HG02571 (cell line): ENCODE measurements around the gene TMOD2.

Experiments used
- ATAC-seq: cut with Tn5 transposase; IDR thresholded peaks from one replicate; pipeline ENCODE4 v1.9.1; 2021; ENCODE audit warnings: mild to moderate bottlenecking, moderate library complexity; ENCODE audit not compliant: unreplicated experiment

Gene TMOD2

DNA sequence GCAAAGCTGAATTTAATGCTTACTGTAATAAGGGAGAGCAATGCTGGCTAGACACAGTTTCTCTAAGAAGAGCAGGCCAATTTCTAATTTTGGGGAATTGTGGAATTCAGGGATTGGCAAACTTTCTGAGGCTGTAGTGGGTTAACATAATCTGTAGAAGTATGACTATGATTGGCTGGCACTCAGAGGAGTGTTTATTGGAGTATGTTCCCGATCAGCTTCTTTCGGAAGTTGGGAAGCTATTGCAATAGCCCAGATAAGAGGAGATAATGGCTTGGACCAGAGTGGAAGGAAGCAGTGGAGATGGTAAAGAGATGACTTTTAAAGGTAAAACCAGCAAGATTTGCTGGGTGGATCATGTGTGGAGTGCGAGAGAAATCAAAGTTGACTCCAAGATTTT lies 97.4 kb downstream of the TMOD2 start:
- no peak for ATAC-seq

DNA sequence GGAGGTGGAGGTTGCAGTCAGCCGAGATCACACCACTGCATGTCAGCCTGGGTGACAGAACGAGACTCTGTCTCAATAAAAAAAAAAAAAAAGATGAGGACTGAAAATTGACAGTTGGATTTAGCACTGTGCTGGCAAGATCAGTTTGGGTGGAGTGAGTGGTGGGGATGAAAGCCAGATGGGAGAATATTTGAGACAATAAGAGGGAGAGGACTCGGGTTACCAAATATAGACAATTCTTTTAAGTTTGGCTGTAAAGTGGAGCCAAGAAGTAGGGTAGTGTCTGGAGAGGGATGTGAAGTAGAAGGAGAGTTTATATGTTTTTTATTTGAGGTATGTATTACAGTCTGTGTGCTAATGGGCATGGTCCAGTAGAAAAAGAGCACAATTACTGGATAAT lies 98.5 kb downstream of the TMOD2 start:
- ATAC-seq, result no peak

DNA sequence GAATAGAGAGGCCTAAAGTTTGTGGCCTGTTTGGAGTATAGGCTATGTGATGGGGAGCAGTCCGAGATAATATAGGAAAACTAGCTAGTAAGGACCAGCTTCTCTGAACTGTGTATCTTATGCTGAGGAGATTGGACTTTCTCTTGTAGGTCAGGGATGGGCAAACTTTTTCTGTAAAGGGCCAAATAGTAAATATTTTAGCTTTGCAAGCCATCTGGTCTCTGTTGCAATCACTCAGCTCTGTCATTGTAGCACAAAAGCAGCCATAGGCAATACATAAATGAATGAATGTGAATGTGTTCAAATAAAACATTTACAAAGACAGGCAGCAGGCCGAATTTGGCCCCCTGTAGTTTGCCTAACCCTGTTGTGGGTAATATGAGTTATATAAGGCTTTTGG lies 102.6 kb downstream of the TMOD2 start:
- no peak for ATAC-seq

DNA sequence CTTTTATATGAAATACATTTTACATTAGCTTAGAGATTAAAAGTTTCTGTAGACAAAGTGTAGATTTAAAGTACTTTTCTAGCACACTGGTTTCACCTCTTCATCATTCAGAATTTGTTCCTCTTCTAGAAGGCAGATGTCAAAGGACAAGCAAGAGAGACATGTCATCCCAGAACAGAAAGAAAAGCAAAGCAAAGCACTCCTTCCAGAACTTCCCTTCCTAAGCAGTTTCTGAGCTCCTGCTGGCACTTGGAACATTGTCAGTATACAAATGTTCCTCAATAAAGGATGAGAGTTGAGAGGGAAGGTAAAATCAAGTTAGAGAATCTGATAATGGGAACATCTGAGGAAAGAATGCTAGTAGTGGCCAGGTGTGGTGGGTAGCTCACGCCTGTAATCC lies 104.2 kb downstream of the TMOD2 start:
- no peak for ATAC-seq

DNA sequence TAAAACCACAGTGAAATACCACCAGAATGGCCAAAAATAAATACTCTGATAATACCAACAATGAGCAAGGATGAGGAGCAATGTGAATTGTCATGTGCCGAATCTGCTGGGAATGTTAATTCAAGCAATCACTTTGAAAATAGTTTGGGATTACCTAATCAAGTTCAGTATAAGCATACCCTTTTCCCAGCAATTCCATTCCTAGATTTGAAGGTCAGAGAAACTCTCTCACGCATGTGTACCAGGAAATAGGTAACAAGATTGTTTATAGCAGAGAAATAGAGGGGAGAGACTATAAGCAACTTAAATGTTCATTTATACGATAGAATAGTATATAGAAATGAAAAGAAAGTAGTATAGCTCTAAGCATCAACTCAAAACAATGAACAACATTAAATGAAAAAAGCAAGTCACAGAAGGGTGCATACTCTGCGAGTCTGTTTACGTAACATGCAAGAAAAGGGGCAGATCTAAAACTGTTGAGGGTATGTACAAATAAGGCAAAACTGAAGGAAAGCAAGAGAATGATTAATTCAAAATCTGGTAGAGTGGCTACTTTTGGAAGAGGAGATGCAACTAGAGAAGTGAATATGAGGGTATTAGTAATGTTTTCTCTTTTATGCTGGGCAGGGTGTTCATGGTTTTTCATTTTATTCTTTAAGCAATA lies 105.5 kb downstream of the TMOD2 start:
- no peak for ATAC-seq

DNA sequence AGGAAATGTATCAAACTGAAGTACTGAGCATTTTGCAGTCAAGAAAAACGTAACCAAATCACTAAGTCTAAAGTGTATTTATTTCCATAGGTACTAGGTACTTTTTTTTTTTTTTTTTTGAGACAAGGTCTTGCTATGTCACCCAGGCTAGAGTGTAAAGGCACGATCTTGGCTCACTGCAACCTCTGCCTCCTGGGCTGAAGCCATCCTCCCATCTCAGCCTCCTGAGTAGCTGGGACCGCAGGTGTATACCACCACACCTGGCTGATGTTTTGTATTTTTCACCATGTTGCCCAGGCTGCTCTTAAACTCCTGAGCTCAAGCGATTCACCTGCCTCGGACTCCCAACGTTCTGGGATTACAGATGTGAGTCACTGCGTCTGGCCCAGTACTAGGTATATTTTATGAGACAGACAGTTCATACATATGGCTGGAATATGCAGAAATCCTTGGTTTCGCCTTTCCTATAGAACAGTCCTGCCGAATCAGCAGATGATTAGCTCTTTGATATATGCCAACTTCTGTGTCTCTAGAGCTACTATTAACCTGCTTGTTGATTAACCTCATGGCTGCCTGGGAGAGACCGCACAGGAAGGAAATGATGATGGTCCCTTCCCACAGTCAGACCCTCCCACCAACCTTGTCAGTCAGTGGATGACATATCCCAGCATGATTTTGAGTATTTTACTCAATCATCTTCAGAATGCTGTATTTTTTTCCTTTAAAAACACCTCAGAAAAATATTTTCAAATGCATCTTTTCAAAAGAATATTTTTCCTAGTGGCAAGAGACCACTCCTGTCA lies 110.4 kb downstream of the TMOD2 start:
- ATAC-seq, result no peak

DNA sequence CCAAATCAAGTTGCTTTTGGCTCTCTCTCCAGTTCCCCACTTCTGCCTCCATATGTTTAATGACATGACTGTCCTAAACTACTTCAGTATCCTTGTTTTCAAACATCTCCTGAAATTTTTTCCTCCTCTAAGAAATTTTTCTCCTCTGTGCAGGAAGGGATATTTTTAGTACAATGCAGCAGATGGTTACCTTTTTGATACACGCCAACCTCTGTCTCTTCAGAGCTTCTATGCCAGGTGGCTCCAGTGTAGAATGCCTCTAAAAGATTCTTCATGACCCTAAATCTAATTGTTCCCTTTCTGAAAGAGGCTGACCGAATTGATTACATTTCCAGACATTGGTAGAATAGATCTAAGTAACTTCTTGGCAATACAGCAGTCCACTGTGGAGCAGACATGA lies 111.7 kb downstream of the TMOD2 start:
- ATAC-seq, result no peak

DNA sequence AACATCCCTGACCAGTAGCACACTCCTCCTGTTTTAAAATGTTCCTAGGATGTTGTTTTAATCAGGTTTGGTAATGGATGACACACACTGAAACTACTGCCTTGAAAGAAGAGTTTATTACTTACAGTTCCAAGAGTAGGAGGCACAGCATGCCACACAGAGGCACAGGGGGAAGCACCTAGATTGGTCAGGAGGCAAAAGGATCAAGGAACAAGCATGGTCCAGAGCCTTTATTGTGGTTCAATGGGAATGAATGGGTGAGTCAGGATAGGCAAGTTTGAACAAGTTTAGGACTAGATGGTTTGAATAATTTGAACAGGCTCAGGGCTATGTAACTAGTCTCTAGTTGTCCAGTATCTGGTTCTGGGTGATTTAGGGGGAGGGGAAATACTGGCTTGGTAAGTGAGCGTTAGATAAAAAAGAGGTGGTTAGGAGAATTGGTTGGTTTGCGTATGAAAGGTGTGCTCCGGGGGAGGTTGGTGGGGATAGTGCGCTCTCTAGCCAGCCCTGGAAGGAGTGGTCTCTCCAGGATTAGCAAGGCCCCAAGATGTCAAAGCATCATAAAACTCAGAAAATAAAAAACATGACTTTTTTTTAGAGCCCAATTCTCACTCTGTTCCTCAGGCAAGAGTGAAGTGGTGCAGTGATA lies 113.1 kb downstream of the TMOD2 start:
- ATAC-seq, result no peak

DNA sequence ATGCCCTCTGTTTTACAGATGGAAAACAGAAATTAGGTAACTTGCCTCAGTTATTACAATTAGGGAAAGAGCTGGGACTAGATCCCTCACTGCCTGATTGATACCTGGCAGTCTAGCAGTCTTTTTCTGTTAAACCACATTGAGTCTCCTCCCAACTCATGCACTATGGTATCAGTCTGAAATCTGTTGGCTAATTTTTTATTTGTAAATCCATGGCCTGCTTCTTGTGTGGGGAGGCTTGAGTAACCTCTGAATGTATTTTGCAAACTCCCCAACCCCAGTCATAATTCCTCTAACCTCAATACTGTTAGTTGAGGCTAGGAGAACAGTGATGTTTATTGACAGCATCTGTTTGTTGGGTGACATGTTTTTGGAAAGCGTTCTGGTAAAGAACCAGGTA lies 113.9 kb downstream of the TMOD2 start:
- ATAC-seq, result no peak
